ENCODE data around the gene MSMP. TPM values are rescaled to one million over a fixed set of nuclear protein-coding genes. Genes with fewer than 3 reads are reported as not detected.

The MSMP gene
- total RNA-seq, 4 donors from 2014 or later, result not detected

GRCh38 chr9:35771075-35771433, 17.0 kb upstream of the MSMP start:
- no peaks in the 10 kb centered on the region for H3K36me3 ChIP-seq
- no peak for DNase-seq
- peaks cover 0 to 33% (median 5%) of the 10 kb centered on the region in 4 donors for H3K4me1 ChIP-seq
- H3K27me3 ChIP-seq, result no peaks in the 10 kb centered on the region
- TF ChIP-seq, protein P1, sequence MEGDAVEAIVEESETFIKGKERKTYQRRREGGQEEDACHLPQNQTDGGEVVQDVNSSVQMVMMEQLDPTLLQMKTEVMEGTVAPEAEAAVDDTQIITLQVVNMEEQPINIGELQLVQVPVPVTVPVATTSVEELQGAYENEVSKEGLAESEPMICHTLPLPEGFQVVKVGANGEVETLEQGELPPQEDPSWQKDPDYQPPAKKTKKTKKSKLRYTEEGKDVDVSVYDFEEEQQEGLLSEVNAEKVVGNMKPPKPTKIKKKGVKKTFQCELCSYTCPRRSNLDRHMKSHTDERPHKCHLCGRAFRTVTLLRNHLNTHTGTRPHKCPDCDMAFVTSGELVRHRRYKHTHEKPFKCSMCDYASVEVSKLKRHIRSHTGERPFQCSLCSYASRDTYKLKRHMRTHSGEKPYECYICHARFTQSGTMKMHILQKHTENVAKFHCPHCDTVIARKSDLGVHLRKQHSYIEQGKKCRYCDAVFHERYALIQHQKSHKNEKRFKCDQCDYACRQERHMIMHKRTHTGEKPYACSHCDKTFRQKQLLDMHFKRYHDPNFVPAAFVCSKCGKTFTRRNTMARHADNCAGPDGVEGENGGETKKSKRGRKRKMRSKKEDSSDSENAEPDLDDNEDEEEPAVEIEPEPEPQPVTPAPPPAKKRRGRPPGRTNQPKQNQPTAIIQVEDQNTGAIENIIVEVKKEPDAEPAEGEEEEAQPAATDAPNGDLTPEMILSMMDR (IDR thresholded peaks at IDR 0.05), result no peak
- no peak for TF ChIP-seq POLR2A (IDR thresholded peaks at IDR 0.05)
- no peak overlapping the region for H3K4me3 ChIP-seq
- H3K9me3 ChIP-seq, result no peaks in the 10 kb centered on the region
- peak overlapping the region in 3 of 4 donors; percentile 38 to 82 (median 70) for H3K27ac ChIP-seq

- TF ChIP-seq, protein P1 (IDR thresholded peaks at IDR 0.05), result no peak
- no peak for TF ChIP-seq POLR2A (IDR thresholded peaks at IDR 0.05)
Measured at GRCh38 chr9:35769763-35770162, 15.7 kb upstream of the MSMP start.

DNA sequence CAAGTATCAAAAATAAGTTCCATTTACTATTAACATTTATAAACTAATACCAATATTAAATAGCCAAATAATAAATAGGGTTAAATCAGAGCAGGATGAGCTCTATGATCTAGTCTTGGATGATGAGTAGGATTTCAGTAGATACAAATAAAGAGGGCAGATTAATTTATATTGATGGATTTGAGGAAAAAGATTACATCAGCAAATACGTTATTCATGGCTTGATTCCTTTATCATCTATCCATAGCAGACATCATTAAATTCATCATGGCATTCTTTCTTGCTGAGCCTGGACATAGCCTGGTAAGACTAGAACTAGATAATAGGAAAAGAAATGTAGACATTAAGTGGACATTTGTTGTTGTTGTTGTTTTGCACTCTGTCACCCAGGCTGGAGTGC, 13.4 kb upstream of the MSMP start:
- TF ChIP-seq POLR2A (IDR thresholded peaks at IDR 0.05), result no peak
- TF ChIP-seq, protein P1 (IDR thresholded peaks at IDR 0.05), result no peak

More at GRCh38 chr9:35769763-35770162, 15.7 kb upstream of the MSMP start:
- H3K36me3 ChIP-seq, result no peaks in the 10 kb centered on the region
- H3K4me1 ChIP-seq, result peaks cover 0 to 33% (median 5%) of the 10 kb centered on the region in 4 donors
- H3K27me3 ChIP-seq, result no peaks in the 10 kb centered on the region
- H3K4me3 ChIP-seq, result no peak overlapping the region
- no peaks in the 10 kb centered on the region for H3K9me3 ChIP-seq
- H3K27ac ChIP-seq, result no peak overlapping the region
- no peak for DNase-seq

DNA sequence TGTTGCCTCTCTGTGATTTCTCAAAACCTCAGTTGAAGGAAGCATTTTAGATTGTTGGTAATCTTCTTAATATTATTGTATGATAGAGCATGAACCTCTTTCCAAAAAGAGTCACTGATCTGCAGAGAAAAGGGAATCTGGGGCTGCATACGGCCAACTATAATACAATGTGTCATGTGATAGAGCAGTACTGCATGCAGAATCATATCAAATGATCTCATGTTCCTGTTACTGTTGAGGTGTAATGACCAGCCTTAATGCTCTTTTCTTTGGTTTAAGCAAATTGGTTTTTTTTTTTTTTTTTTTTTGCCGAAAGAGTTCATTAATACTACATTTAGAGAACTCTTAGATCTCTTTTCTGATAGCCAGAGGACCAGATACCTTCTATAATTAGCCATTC, 12.9 kb upstream of the MSMP start:
- Histone ChIP-seq H3K4me3 (no peak overlapping the region), H3K9me3 (no peaks in the 10 kb centered on the region), H3K27ac (no peak overlapping the region), H3K4me1 (peaks cover 0 to 22% (median 5%) of the 10 kb centered on the region in 4 donors), H3K27me3 (no peaks in the 10 kb centered on the region), H3K36me3 (no peaks in the 10 kb centered on the region)
- TF ChIP-seq, protein P1 (IDR thresholded peaks at IDR 0.05), result no peak
- TF ChIP-seq POLR2A (IDR thresholded peaks at IDR 0.05), result no peak
- no peak for DNase-seq

More for the DNA sequence above, 13.4 kb upstream of the MSMP start:
- Histone ChIP-seq H3K27ac (no peak overlapping the region), H3K27me3 (no peaks in the 10 kb centered on the region), H3K4me1 (peaks cover 0 to 26% (median 5%) of the 10 kb centered on the region in 4 donors), H3K36me3 (no peaks in the 10 kb centered on the region), H3K4me3 (no peak overlapping the region), H3K9me3 (no peaks in the 10 kb centered on the region)
- no peak for DNase-seq

DNA sequence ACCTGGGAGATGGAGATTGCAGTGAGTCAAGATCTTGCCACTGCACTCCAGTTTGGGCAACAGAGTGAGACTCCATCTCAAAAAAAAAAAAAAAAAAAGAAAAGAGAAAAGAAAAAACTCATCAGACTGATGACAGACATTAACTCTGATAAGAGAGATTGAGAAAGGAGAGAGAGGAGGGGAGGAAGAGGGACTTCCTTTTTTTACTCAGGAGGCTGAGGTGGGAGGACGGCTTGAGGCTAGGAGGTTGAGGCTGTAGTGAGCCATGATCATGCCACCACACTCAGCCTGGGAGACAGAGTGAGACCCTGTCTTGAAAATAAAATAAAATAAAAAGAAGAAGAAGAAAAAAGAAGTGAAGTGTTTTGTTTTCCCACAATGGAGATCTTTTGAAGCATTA, 9.7 kb upstream of the MSMP start:
- H3K36me3 ChIP-seq, result no peaks in the 10 kb centered on the region
- no peak overlapping the region for H3K4me3 ChIP-seq
- DNase-seq, result no peak
- H3K27me3 ChIP-seq, result no peaks in the 10 kb centered on the region
- H3K9me3 ChIP-seq, result no peaks in the 10 kb centered on the region
- H3K27ac ChIP-seq, result no peak overlapping the region
- H3K4me1 ChIP-seq, result peaks cover 0 to 2% (median 0%) of the 10 kb centered on the region in 4 donors
- no peak for TF ChIP-seq POLR2A (IDR thresholded peaks at IDR 0.05)
- TF ChIP-seq, protein P1 (IDR thresholded peaks at IDR 0.05), result no peak

GRCh38 chr9:35763181-35763580, 9.1 kb upstream of the MSMP start:
- no peak overlapping the region for H3K4me3 ChIP-seq
- no peak overlapping the region for H3K27ac ChIP-seq
- no peak for TF ChIP-seq POLR2A (IDR thresholded peaks at IDR 0.05)
- TF ChIP-seq, protein P1 (IDR thresholded peaks at IDR 0.05), result no peak
- no peaks in the 10 kb centered on the region for H3K9me3 ChIP-seq
- H3K27me3 ChIP-seq, result no peaks in the 10 kb centered on the region
- H3K4me1 ChIP-seq, result peaks cover 0 to 8% (median 0%) of the 10 kb centered on the region in 4 donors
- no peak for DNase-seq
- H3K36me3 ChIP-seq, result no peaks in the 10 kb centered on the region

Measured in Peyer's patch (tissue), 4 donors.